Subcutaneous adipose tissue (tissue), 4 donors: Measurements from ENCODE around the gene CCDC154. TPM values are rescaled to one million over a fixed set of nuclear protein-coding genes. Genes with fewer than 3 reads are reported as not detected.

Experiments used
- CTCF ChIP-seq: fragments of 450-650 bp; IDR thresholded peaks from one replicate; pipeline ENCODE4 v1.5.1; 2016; ENCODE audit warnings: low read depth, mild to moderate bottlenecking, control low read depth, antibody characterized with exemption, moderate library complexity
- total RNA-seq, 4 donors: library from RNA; depleted of rRNA; stranded (reverse); fragments of >200 nt; gene quantifications; one replicate each; pipeline ENCODE4 v1.1.0, GENCODE V29; 2016

The CCDC154 gene
- total RNA-seq, 4 donors from 2014 or later: 0.22 to 0.38 TPM; not detected in 2

DNA sequence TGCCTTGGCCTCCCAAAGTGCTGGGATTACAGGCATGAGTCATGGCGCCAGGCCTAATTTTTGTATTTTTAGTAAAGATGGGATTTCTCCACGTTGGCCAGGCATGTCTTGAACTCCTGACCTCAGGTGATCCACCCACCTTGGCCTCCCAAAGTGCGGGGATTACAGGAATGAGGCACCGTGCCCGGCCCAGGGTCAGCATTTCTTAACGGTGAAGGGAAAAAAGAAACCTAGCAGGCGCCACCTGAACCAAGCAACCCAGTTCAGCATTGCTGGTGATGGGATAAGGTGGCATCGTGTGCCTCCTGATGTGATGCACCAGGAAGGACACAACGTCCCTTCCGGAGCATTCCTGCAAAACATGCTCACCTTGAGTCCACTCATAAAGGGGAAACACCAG, 32.7 kb upstream of the CCDC154 start:
- no peak for TF ChIP-seq CTCF

GRCh38 chr16:1475552-1476114, 31.3 kb upstream of the CCDC154 start:
- TF ChIP-seq CTCF: no peak

- no peak for TF ChIP-seq CTCF
Measured at GRCh38 chr16:1474796-1475551, 30.6 kb upstream of the CCDC154 start, which contains the start of gene CLCN7. Gene CLCN7 (minus strand): TSS chr16:1475028. CDS start chr16:1474974, 54 bp downstream.

GRCh38 chr16:1474082-1474795, 29.9 kb upstream of the CCDC154 start:
- no peak for TF ChIP-seq CTCF

DNA sequence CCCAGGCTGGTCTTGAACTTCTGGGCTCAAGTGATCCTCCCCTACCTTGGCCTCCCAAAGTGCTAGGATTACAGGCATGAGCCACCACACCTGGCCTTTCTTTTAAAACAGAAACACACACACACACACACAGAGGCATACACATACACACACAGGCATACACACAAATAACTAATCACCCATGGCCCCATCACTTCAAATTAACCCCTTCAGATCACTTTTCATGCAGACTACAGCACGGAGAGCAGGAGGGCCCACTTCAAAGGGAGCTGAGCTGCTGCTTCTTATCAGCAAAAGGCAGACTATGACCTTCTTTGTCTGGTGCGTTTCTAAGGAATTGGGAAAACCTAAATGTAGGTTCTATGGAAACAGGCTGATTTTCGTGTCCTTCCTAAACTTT, 28.6 kb upstream of the CCDC154 start:
- no peak for TF ChIP-seq CTCF

DNA sequence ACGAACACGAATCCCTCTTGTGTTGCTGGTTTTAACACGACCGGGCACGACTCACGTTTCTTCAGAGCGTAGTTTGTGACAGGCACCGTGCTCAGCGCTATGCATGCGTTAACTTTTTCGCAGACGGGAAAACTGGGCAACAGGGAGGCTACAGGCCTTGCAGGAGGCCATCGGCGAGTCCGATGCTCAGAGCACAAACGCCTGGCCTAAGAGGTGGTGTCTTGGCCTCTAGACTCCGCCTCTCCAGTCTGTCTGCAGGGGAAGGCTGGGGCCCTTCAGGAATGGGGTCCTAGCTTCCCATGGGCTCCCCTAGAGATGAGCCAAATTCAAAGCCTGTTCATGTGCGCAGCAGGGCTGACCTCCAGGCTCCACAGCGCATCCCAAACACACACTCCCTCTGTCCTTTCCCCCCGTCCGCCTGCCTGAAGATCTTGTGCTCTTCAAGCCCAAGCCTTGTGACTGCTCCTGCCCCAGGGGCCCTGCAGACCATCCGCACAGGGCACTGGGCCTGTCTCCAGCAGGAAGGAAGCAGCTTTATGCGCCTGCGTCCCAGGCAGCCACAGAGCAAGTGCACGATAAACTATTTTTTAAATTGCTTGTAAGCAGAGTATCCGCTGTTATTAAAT, 27.3 kb upstream of the CCDC154 start:
- no peak for TF ChIP-seq CTCF
